IPS-18c (cell line): ENCODE measurements around the gene HLX.

Source experiments
- H3K4me3 ChIP-seq: 2 replicates; pipeline ENCODE4 v1.7.0; 2013; ENCODE audit warnings: low read depth, mild to moderate bottlenecking, low read length, moderate library complexity; ENCODE audit not compliant: insufficient read depth
- H3K9me3 ChIP-seq: one replicate; pipeline ENCODE4 v1.6.1; 2013; ENCODE audit warnings: mild to moderate bottlenecking, low read length, moderate library complexity; ENCODE audit not compliant: control insufficient read depth, insufficient read depth

The HLX gene

GRCh38 chr1:220879509-220880361 is 492 bp downstream of the HLX start:
- peak overlapping the region; percentile 54 for H3K4me3 ChIP-seq
- no peaks in the 10 kb centered on the region for H3K9me3 ChIP-seq

GRCh38 chr1:220880362-220880670 is 1.1 kb downstream of the HLX start:
- Histone ChIP-seq H3K4me3 (peak overlapping the region; percentile 54), H3K9me3 (no peaks in the 10 kb centered on the region)

GRCh38 chr1:220880726-220881506 is 1.7 kb downstream of the HLX start:
- Histone ChIP-seq H3K9me3 (peaks cover 2% of the 10 kb centered on the region), H3K4me3 (no peak overlapping the region; the same call in 1 of the 2 replicates)

- H3K4me3 ChIP-seq, result no peak overlapping the region
- peaks cover 2% of the 10 kb centered on the region for H3K9me3 ChIP-seq
These were observed 3.0 kb downstream of the HLX start for GRCh38 chr1:220882061-220882891.

- Histone ChIP-seq H3K9me3 (peaks cover 2% of the 10 kb centered on the region), H3K4me3 (peak overlapping the region; percentile 34; the same call in 1 of the 2 replicates)
These were observed 5.1 kb downstream of the HLX start for GRCh38 chr1:220884109-220884980.

- peaks cover 2% of the 10 kb centered on the region for H3K9me3 ChIP-seq
- H3K4me3 ChIP-seq, result peak overlapping the region; percentile 34; the same call in 1 of the 2 replicates
These were observed 6.0 kb downstream of the HLX start for GRCh38 chr1:220884981-220885918.

GRCh38 chr1:220885971-220886370 is 6.7 kb downstream of the HLX start:
- Histone ChIP-seq H3K9me3 (peaks cover 2% of the 10 kb centered on the region), H3K4me3 (no peak overlapping the region)

GRCh38 chr1:220886470-220887201 is 7.4 kb downstream of the HLX start:
- Histone ChIP-seq H3K4me3 (no peak overlapping the region), H3K9me3 (peaks cover 2% of the 10 kb centered on the region)

- H3K4me3 ChIP-seq, result peak overlapping the region; percentile 16; the same call in 1 of the 2 replicates
- peaks cover 6% of the 10 kb centered on the region for H3K9me3 ChIP-seq
These were observed 7.9 kb downstream of the HLX start for GRCh38 chr1:220887202-220887519.

GRCh38 chr1:220887520-220888416 is 8.5 kb downstream of the HLX start:
- Histone ChIP-seq H3K4me3 (peak overlapping the region; percentile 16; the same call in 1 of the 2 replicates), H3K9me3 (peaks cover 6% of the 10 kb centered on the region)

- Histone ChIP-seq H3K4me3 (no peak overlapping the region), H3K9me3 (peaks cover 6% of the 10 kb centered on the region)
These were observed 9.3 kb downstream of the HLX start for GRCh38 chr1:220888417-220888986.

- no peak overlapping the region for H3K4me3 ChIP-seq
- H3K9me3 ChIP-seq, result peaks cover 6% of the 10 kb centered on the region
These were observed 10.1 kb downstream of the HLX start for GRCh38 chr1:220889333-220889732.

GRCh38 chr1:220889848-220890287 is 10.6 kb downstream of the HLX start:
- Histone ChIP-seq H3K9me3 (peaks cover 6% of the 10 kb centered on the region), H3K4me3 (no peak overlapping the region)

- Histone ChIP-seq H3K4me3 (no peak overlapping the region), H3K9me3 (peaks cover 4% of the 10 kb centered on the region)
These were observed 11.4 kb downstream of the HLX start for GRCh38 chr1:220890602-220891001.
